ENCODE results near the gene PAPPA2. TPM values are rescaled to one million over a fixed set of nuclear protein-coding genes. Genes with fewer than 3 reads are reported as not detected.

PAPPA2 gene
- total and polyA plus RNA-seq, 9 of the 15 experiments (the other 6 are each of a cell fraction or from before 2014, with no cell fraction given) = 0.01 to 0.15 (median 0.05) TPM; not detected in 2

GRCh38 chr1:176469450-176470010, 6.6 kb downstream of the PAPPA2 start (continued):
- no peak for TF ChIP-seq ZNF146 (CRISPR knock-in tag; IDR thresholded peaks at IDR 0.05; ENCODE audit: unreplicated experiment)
- TF ChIP-seq GABPA (tag; conservative IDR thresholded peaks at IDR 0.05; ENCODE audit: low read depth) = no peak

GRCh38 chr1:176471338-176472121, 8.6 kb downstream of the PAPPA2 start:
- Histone ChIP-seq H3K27ac (ENCODE audit: extremely low read depth, low read depth, low read length) (no peak overlapping the region), H3K4me1 (replicated peaks in 1 of 2; ENCODE audit: control insufficient read depth in 2 of 2, insufficient read depth in 2 of 2, low read length in 2 of 2) (no peaks in the 10 kb centered on the region), H3K36me3 (ENCODE audit: control insufficient read depth, insufficient read depth, low read length) (no peaks in the 10 kb centered on the region), H3K79me2 (ENCODE audit: control insufficient read depth, insufficient read depth, low read length) (no peaks in the 10 kb centered on the region), H3K9me1 (ENCODE audit: control insufficient read depth, insufficient read depth, low read length) (no peaks in the 10 kb centered on the region), H4K20me1 (replicated peaks; ENCODE audit: control insufficient read depth, insufficient read depth, low read length) (no peaks in the 10 kb centered on the region), H3K9ac (ENCODE audit: insufficient read depth in 1 of 2, low read depth in 2 of 2, low read length in 2 of 2) (no peak overlapping the region), H3K4me3 (no peak overlapping the region), H3K27me3 (ENCODE audit: control insufficient read depth in 2 of 2, insufficient read depth in 2 of 2, low read length in 2 of 2) (no peaks in the 10 kb centered on the region), H2AFZ (ENCODE audit: low read depth, low read length) (no peak overlapping the region), H3K9me3 (replicated peaks; ENCODE audit: control insufficient read depth, insufficient read depth, low read depth, low read length) (no peaks in the 10 kb centered on the region), H3K4me2 (ENCODE audit: insufficient read depth, low read length) (no peak overlapping the region)
- TF ChIP-seq ELF1 (tag; IDR thresholded peaks at IDR 0.05) (no peak), LARP7 (IDR thresholded peaks at IDR 0.05) (no peak), NR2C2 (CRISPR knock-in tag; IDR thresholded peaks at IDR 0.05) (no peak), NR2C2 (tag; IDR thresholded peaks at IDR 0.05) (no peak), ZNF23 (CRISPR knock-in tag; IDR thresholded peaks at IDR 0.05) (no peak), POLR2G (IDR thresholded peaks at IDR 0.05; ENCODE audit: low read depth, low read length) (no peak), MIER1 (IDR thresholded peaks at IDR 0.05; ENCODE audit: low read depth) (no peak), ZNF75A (CRISPR knock-in tag; IDR thresholded peaks at IDR 0.05) (no peak)
- ChIA-PET CTCF (ENCODE audit: low intra/inter-chr PET ratio) (no interaction called here), POLR2A (no interaction called here)
- DNase-seq (ENCODE audit: extremely low read depth in 1 of 4, low spot score in 3 of 4) (no peak), ATAC-seq (no peak), FAIRE-seq (no peak)
- no TSS peak for BruUV-seq (replicated peaks)
- WGBS (ENCODE audit: insufficient coverage, low coverage, missing lambda C conversion rate) = under 1% methylated on average over 5 of the region's 5 CpGs
- intact Hi-C loops (cut with micrococcal nuclease) = no loop called here
- in situ Hi-C loops (cut with MboI) = no loop called here
